Stimulated activated CD4-positive, alpha-beta T cell treated with anti-CD3 and anti-CD28 coated beads, Interleukin-15, amount 100 ng/mL, for 24 hours (primary cell): Measurements from ENCODE around the gene EHBP1.

ENCODE experiments used
- DNase-seq: peaks from one replicate; pipeline ENCODE4 v3.0.0-alpha.2; 2020

Gene EHBP1

GRCh38 chr2:62826141-62826540 lies 120.6 kb downstream of the EHBP1 start:
- DNase-seq = no peak

- DNase-seq = no peak
Measured at GRCh38 chr2:62826953-62827675, 121.6 kb downstream of the EHBP1 start.

- no peak for DNase-seq
Measured at GRCh38 chr2:62831729-62832128, 126.2 kb downstream of the EHBP1 start.

- DNase-seq = no peak
Measured at GRCh38 chr2:62844311-62845090, 139.0 kb downstream of the EHBP1 start.

- no peak for DNase-seq
Measured at GRCh38 chr2:62845256-62845655, 139.7 kb downstream of the EHBP1 start.

- no peak for DNase-seq
Measured at GRCh38 chr2:62852254-62852653, 146.7 kb downstream of the EHBP1 start.

GRCh38 chr2:62854600-62855514 lies 149.3 kb downstream of the EHBP1 start:
- no peak for DNase-seq

GRCh38 chr2:62856228-62857040 lies 150.9 kb downstream of the EHBP1 start:
- no peak for DNase-seq

GRCh38 chr2:62857139-62857931 lies 151.8 kb downstream of the EHBP1 start:
- DNase-seq = no peak

GRCh38 chr2:62858231-62858832 lies 152.8 kb downstream of the EHBP1 start:
- no peak for DNase-seq

- DNase-seq = no peak
Measured at GRCh38 chr2:62868947-62869346, 163.4 kb downstream of the EHBP1 start.

- DNase-seq = no peak
Measured at GRCh38 chr2:62870966-62871365, 165.5 kb downstream of the EHBP1 start.

- no peak for DNase-seq
Measured at GRCh38 chr2:62871506-62871905, 166.0 kb downstream of the EHBP1 start.

- DNase-seq = no peak
Measured at GRCh38 chr2:62873603-62874002, 168.1 kb downstream of the EHBP1 start.

GRCh38 chr2:62874881-62875383 lies 169.4 kb downstream of the EHBP1 start:
- DNase-seq = no peak

GRCh38 chr2:62881162-62881795 lies 175.8 kb downstream of the EHBP1 start:
- DNase-seq = no peak

GRCh38 chr2:62883629-62884028 lies 178.1 kb downstream of the EHBP1 start:
- DNase-seq = no peak

- DNase-seq = no peak
Measured at GRCh38 chr2:62884086-62884485, 178.6 kb downstream of the EHBP1 start.

- no peak for DNase-seq
Measured at GRCh38 chr2:62884514-62884913, 179.0 kb downstream of the EHBP1 start.

- DNase-seq = no peak
Measured at GRCh38 chr2:62894966-62895631, 189.6 kb downstream of the EHBP1 start.
